Activated CD4-positive, alpha-beta T cell treated with anti-CD3 and anti-CD28 coated beads, Interleukin-2, amount 50 U/mL, for 16 hours (primary cell): ENCODE measurements around the gene PDK2.
"Not testable (repeated sequence)": the region's sequence is repeated elsewhere in the genome, so short reads cannot be mapped to it uniquely, and the experiment has no call there.

Experiments
- DNase-seq: peaks from one replicate; pipeline ENCODE4 v3.0.0-alpha.2; 2020

The PDK2 gene

DNA sequence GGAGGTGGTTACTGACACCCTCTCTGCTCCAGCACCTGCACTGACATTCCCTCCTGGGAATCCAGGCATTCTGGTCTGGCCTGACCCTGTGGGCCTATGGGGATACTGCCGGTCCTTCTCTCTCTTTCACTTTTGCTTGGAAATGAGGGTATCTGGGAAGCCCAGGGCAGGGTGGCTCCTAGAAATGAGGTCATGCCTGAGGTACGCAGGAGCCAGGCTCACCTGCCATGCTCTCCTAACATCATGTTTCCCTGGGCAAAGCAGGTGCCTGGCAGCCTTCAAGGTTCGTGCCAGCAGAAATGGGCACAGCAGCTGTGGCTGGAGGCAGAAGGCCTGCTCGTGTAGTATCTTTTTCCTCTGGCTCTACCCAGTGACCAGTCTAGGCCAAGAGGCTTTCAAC lies 35.9 kb upstream of the PDK2 start:
- DNase-seq, result no peak

DNA sequence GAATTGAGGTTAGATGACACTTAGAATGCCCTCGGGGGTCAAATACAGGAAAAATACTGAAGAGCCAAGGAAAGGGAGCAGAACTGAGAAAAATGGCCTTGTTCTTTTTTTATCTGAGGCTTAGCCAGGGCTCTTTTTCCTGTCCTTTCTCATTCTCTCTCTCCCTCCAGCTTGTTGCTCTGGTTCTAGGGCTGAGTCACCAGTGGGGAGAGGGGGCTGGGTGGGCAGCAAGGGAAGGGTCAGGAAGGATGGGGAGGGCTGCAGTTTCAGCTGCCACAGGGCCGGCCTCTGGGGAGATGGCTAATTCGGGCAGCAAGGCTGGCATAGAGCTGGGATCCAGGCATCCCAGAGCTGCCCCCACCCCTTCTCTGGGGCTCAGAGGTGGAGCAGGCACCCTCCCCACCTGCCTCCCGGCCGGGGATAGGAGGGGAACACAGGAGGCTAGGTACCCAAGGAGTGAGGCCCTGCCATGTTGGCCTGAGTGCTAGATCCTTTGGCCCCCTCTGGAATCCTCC lies 35.3 kb upstream of the PDK2 start:
- no peak for DNase-seq

DNA sequence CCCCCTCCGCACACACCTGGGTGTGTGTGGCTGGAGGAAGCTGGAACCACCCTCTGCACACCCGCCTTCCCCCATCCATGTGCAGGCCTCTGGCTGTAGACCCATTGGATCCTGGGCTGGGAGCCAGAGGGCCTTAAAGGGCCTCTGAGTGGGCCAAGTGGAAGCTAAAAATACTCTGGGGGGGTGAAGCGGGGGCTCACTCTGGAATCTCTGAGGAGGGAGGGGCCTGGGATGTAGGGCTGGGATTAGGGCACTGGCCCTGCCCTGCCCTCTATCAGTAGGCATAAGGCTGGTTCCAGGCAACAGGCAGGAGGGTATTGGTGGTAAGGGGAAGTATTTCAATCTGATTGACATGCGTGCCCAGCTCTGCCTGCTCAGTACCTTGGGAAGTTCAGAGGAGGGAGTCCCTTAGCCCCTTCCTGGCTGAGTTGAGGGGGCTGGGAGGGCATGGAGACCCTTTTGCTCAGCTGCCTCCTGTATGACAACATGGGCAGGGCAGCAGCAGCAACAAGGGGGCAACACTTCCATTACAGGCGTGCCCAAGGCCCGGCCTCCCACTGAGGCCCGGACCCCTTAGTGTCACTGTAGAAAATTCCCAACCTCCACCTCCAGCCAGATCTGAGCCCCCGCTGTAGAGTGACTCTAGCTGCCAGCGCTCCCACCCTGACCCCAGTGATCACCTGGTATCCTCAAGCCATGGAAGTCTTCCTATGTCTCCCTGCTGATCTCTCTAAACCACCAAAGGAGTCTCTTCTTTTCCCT lies 34.0 kb upstream of the PDK2 start:
- DNase-seq, result no peak

DNA sequence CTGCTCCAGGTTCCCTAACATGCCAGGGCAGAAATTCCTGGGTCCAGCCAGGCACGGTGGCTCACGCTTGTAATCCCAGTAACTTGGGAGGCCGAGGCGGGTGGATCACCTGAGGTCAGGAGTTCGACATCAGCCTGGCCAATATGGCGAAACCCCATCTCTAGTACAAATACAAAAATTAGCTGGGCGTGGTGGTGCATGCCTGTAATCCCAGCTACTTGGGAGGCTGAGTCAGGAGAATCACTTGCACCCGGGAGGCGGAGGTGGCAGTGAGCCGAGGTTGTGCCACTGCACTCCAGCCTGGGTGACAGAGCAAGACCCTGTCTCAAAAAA lies 33.5 kb upstream of the PDK2 start:
- not testable (repeated sequence) for DNase-seq

DNA sequence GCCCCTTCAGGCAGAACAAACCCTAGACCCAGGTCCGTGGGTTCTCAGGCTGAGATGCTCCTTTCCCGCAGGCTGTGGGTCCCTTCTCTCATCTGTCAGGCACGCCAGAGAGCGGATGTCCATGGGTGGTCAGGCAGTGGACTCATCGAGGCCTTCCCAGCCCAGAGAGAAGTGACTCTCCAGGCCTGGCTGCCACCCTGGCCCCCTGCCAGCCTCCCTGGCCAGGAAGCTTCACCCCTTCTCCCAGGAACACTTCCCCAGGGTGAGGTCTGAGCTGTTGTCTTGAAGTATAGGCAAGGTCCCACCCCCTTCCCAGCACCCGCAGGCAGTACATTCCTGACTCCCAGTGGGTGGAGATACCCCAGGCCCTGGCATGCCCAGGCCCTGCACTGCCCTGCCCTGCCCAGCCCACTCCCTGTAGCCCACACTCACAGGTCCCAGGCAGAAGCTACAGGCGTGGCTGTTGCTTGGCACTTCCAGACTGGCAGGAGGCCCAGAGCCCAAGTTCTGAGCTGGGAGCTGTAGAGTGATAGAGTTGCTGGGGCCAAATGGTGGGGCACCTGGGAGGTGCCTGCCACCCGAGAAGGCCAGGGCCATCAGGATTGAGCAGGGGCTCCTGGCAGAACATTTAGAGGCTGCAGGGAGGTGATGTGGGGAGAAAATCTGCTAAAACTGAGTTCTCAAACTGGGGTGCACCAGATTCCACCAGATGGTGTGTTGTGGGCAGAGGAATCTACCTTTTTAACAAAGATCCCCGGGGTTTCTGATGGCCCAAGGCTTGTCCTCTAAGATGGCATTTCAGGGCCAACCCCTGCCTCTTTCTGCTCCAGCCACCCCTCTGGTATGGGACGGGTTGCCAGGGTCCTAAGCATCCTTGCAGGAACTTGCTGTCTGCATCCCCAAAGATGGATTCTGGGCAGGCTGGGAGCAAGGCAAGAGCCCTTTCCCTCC lies 32.6 kb upstream of the PDK2 start:
- no peak for DNase-seq

DNA sequence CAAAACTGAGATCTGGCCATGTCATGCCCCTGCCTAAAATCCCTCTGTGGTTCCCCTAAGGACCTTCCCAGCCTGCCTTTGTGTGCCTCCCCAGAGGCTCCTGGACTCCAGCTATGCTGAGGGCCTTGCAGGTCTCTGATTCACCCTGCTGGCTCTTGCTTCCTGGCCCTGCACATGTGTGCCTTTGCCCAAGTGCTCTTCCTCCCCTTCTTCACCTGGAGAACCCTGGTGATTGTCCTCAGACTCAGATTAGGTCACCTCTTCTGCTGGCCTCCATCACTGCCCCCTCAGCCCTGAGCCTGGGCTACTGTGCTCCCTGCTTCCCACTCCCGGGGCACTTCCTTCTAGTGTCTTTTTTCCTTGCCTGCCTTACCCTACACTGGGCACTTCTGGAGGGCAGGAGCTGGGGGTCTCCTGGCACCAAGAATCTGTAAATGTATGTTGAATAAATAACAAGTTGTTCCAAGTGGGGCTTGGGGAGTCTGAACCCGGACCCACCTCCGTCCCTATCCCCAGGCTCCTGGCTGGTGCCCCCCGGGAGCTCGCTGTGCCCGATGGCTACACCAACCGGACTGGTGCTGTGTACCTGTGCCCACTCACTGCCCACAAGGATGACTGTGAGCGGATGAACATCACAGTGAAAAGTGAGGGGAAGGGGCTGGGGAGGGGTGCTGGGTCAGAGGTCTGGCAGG lies 31.4 kb upstream of the PDK2 start:
- no peak for DNase-seq

DNA sequence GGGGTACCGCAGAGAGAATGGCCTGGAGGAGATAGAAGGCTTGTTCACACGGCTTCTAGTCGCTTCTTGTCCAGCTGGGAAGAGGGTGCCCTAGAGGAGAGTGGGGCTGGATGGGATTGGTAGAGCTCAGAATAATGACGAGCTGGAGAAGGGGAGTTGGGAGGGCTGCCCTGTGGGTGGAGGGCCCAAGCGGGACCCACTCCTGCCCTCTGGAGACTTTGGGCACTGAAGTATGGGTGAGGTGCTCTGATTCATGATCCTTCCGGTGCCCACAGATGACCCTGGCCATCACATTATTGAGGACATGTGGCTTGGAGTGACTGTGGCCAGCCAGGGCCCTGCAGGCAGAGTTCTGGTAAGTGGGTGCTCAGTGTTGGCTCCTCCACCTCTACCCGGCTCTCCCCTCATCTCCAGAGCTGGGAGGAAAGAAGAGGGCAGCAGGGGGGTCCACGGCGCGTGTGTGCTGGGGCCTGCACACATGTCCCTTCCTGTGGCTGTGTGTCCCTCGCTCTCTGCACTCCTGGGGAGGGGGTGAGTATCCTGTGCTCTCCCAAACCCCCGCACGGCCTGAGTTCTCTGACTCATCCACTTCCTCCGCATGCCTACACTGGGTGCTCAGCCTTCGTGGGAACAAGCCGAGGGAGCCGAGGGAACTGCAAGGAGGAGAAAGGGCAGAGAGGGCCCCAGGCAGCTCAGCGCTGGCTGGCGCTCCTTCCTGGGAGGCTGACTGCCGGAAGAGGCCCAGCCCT lies 30.7 kb upstream of the PDK2 start:
- DNase-seq, result no peak

DNA sequence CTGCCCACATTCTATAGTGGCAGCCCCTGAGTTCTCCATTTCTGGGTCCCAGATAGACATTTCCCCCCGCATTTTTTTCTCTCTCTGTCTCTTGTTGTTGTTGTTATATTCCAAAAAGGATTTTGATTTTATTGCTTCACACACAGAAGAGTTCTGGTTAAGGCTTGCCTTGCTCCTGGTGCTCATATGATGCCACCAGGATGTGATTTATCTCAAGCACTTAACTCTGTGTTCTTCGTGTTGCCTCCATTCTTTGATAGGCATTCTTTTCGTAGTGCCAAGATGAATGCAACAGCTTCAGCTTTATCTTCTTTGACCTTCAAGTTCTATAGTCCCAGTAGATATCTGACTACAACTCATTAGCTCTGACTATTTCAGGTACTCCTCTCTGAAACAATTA lies 30.1 kb upstream of the PDK2 start:
- no peak for DNase-seq

DNA sequence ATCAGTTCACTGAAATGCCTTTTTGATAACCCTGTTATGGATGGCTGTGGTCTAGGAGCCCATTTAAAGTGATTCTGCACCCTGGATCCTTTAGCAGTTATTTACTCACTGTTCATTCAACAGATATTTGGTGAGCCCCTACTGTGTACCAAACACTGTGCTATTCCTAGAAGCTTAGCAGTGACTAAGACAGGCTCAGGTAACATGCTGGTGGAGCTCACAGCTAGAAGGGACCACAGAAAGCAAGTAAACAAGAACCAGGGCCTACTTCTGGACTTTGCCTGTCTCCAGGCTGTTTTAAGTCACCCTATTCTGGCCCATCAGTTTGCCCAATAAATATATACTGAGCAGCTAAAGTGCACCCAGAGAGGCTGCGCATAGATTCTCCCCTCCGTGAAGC lies 28.2 kb upstream of the PDK2 start:
- no peak for DNase-seq

DNA sequence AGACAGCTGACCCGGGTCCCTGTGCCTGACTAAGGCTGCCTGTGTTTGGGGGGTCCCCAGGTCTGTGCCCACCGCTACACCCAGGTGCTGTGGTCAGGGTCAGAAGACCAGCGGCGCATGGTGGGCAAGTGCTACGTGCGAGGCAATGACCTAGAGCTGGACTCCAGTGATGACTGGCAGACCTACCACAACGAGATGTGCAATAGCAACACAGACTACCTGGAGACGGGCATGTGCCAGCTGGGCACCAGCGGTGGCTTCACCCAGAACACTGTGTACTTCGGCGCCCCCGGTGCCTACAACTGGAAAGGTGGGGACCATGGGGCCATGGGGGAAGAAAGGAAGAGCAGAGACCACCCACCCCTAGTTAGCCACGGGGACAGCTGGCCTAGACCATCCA lies 27.2 kb upstream of the PDK2 start:
- no peak for DNase-seq

DNA sequence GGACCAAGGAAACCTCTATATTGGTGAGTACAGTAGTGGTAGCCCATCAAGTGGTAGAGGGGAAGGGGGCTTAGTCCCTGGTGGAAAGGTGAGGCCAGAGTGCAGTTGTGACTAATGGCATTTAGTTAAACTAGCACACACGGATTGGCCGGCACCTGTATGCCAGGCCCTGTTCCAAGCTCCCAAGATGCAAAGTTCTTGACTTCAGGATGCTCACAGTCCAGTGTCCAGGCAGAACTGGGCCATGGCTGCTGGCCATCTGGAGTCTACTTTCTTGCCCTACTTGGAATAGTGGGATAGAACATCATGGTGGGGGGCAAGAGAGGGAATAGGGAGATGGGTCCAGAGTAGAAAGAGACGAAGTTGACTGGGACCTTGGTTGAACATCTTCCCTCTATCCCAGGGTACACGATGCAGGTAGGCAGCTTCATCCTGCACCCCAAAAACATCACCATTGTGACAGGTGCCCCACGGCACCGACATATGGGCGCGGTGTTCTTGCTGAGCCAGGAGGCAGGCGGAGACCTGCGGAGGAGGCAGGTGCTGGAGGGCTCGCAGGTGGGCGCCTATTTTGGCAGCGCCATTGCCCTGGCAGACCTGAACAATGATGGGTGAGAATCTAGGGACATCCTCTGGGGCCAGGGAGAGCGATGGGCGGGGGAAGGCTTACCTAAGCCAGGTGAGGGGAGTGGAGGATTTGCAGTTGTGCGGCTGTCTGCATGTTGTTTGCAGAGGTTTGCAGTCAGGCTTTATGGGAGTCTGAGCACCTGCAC lies 24.1 kb upstream of the PDK2 start:
- DNase-seq, result no peak

DNA sequence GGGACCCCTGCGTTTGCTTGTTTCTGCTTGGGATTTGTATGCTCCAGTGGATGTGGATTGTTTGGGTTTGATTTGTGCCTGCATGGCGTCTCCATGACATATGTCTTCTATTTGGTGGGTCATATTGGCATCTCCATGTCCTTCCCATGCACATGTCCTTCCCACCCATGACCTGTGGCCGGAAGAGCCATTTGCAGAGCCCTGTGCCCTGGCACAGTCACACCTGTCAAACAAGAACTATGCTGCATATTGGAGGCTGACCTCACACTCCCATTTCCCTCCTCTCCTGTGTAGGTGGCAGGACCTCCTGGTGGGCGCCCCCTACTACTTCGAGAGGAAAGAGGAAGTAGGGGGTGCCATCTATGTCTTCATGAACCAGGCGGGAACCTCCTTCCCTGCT lies 23.5 kb upstream of the PDK2 start:
- DNase-seq, result no peak

DNA sequence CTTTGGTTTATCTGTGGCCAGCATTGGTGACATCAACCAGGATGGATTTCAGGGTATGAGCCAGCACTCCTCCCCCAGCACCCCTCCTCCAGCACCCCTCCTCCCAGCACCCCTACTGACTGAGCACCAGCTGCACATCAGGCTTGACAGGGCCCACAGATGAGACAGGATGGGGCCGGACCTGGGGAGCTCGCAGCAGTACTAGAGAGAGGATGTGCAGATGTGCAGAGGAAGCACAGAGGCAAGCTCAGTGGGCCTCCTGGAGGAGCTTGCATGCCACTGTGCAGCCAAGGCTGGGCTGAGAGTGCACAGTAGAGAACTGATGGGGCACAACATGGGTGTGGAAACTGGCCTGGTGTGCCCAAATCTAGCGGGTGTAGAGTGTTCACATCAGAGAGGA lies 23.0 kb upstream of the PDK2 start:
- no peak for DNase-seq

DNA sequence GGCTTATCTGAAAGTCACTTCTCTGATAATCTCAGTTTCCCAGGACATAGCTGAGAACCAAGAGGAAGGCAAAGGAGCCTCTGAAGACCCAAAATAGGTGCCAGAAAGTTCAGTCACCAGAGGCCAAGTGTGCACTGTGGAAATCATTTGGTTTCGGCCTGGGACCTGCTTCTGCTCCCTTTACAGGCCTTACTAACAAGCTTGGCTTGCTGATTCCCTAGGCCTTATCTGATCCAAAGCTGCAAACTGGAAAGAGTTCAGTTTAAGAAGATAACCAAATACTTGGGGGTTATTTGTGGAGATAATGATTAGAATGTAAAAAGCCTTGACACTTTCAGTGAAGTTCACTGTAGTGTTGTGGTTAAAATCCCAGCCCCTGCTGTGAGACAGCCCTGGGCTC lies 22.2 kb upstream of the PDK2 start:
- DNase-seq, result no peak

DNA sequence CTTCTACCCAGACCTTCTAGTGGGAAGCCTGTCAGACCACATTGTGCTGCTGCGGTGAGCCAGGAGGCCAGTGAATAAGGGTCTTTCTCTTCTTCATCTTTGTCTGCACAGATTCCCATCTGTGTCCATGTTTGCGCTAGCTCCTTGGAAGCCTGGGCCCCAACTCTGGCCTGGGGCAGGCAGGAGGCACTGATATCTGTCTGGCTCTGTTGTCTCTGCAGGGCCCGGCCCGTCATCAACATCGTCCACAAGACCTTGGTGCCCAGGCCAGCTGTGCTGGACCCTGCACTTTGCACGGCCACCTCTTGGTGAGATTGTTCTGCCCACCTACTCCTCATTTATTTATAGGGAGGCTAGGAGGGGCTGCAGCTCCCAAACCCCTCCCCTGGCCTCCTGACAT lies 20.9 kb upstream of the PDK2 start:
- no peak for DNase-seq

DNA sequence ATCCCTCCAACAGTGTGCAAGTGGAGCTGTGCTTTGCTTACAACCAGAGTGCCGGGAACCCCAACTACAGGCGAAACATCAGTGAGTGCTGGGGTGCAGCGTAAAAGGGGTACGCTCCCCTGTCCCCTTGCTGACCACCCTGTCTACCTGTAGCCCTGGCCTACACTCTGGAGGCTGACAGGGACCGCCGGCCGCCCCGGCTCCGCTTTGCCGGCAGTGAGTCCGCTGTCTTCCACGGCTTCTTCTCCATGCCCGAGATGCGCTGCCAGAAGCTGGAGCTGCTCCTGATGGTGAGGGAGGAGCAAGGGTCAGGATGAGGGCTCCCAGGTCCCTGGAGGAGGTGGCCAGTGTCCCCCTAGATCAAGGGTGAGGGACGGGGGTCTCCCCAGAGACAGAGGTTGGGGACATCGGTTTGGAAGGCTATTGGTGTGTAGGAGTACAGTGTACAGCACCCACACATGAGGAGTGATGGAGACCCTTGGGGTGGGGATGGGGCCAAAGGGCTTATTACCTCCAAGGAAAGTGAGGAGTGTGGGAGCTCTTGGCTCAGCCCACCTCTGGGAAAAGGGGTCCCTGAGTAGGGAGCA lies 19.6 kb upstream of the PDK2 start:
- DNase-seq, result no peak

DNA sequence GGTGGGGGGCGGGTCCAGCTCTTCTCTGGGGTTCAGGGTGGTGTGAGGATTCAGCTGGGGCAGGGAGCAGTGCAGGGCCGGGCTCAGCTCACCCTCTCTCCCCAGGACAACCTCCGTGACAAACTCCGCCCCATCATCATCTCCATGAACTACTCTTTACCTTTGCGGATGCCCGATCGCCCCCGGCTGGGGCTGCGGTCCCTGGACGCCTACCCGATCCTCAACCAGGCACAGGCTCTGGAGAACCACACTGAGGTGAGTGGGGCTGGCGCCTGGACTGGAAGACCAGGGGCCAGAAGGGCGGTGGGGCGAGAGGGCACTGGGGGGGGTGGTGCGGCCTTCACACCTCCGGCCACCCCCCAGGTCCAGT lies 18.9 kb upstream of the PDK2 start:
- no peak for DNase-seq

DNA sequence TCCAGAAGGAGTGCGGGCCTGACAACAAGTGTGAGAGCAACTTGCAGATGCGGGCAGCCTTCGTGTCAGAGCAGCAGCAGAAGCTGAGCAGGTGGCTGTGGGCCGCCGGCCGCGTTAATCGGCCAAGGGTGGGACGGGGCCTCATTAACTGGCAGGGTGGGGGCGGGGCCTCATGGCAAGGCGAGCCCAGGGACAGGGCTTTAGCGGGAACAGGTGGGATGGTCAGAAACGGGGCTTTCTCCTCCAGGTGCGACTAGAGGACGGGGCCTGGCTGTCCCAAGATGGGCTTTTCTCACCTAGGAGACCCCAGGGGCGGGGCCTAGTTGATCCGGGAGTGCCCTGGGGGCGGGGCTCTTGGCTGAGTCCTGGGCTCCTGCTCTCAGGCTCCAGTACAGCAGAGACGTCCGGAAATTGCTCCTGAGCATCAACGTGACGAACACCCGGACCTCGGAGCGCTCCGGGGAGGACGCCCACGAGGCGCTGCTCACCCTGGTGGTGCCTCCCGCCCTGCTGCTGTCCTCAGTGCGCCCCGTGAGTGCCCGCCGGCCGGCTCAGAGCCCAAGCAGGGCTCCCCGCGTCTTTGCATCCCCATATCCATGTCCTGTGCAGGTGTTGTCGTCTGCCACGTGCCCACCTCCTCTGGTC lies 18.4 kb upstream of the PDK2 start:
- DNase-seq, result no peak

DNA sequence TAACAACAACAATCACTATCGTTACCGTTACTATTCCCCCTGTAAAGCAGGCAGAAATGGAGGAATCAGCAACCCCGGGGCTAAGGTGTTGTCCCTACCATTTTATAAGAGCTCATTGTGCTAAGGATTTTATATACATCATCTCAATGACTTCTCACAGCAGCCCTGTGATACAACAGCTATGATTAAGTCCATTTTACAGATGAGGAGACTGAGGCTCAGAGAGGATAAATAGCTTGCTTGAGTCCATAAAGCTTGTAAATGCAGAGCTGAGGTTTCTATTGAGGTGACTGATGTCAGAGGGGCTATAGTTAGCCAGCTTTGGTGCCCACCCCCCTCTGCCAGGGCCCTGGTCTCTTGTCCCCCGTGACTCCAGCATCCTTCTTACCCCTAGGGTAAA lies 16.7 kb upstream of the PDK2 start:
- DNase-seq, result no peak

DNA sequence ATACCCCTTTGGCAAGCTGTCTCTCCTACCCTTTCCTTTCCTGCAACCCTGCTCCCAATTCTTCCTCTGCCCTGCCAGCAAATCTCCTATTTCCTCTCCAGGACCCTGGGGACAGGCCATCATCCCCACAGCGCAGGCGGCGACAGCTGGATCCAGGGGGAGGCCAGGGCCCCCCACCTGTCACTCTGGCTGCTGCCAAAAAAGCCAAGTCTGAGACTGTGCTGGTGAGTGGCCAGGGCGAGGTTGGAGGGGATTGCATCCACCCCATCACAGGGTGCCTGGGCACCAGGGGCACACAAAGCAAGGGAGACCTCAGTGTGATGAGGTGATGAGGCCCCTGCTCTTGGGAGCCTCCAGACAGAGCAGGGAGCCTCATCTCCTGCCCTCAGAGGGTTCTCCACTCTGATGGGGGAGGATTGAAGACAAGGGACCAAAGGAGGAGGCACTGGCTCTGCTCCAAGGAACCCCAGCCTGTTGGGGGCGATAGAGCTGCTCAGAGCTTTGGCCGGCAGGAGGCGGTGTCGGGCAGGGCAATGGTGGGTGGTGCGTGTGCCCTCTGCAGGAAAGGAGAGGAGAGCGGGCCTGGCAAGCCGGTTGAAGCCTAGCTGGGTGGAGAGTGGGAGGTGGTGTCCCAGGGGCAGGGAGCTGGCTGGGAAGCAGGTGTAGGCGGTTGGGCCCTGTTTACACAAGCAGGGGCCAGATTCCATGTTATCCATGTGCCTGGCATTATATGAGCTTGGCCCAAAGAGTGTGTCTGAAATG lies 15.6 kb upstream of the PDK2 start:
- peak; percentile 17 for DNase-seq
